Natural killer cell (primary cell): ENCODE results near the gene TARS3. TPM values are rescaled to one million over a fixed set of nuclear protein-coding genes. Genes with fewer than 3 reads are reported as not detected.
"Not testable (repeated sequence)": the region's sequence is repeated elsewhere in the genome, so short reads cannot be mapped to it uniquely, and the experiment has no call there.

Source experiments
- ATAC-seq, 3 donors: fragments of 150-1000 bp in 2 of 3; fragments of 200-7000 bp in 1 of 3; cut with Tn5 transposase; 1 replicate in 1 of 3; 2 replicates in 2 of 3; pipeline ENCODE4 v1.10.0; 2021; ENCODE audit warnings: mild to moderate bottlenecking in 2 of 3, moderate library complexity in 2 of 3
- DNase-seq, 2 donors: peaks; one replicate each; pipeline versions ENCODE4 v3.0.0 to v3.0.0-alpha.2; 2013 to 2021; ENCODE audit warnings: mixed read lengths in 1 of 2
- H3K27ac ChIP-seq: one replicate; pipeline ENCODE4 v1.5.1; 2013; ENCODE audit warnings: mild to moderate bottlenecking, low read length
- H3K27me3 ChIP-seq: one replicate; pipeline ENCODE4 v1.6.1; 2013; ENCODE audit warnings: low read length; ENCODE audit not compliant: control insufficient read depth, insufficient read depth
- H3K36me3 ChIP-seq: one replicate; pipeline ENCODE4 v1.6.1; 2013; ENCODE audit warnings: low read length; ENCODE audit not compliant: control insufficient read depth, insufficient read depth
- H3K4me1 ChIP-seq: one replicate; pipeline ENCODE4 v1.6.1; 2013; ENCODE audit warnings: low read length; ENCODE audit not compliant: control insufficient read depth, insufficient read depth
- H3K4me3 ChIP-seq: one replicate; pipeline ENCODE4 v1.5.1; 2013; ENCODE audit warnings: low read length
- H3K9me3 ChIP-seq: one replicate; pipeline ENCODE4 v1.6.1; 2013; ENCODE audit warnings: low read length; ENCODE audit not compliant: control insufficient read depth, insufficient read depth
- H3K27ac Mint-ChIP-seq, 2 donors: one replicate each; pipeline ENCODE4 v1.8.0; 2022; ENCODE audit warnings: mild to moderate bottlenecking in 2 of 2, mixed read lengths in 2 of 2, moderate library complexity in 1 of 2
- H3K27me3 Mint-ChIP-seq, 2 donors: one replicate each; pipeline ENCODE4 v1.8.0; 2022; ENCODE audit warnings: low read depth in 2 of 2, mixed read lengths in 2 of 2
- H3K36me3 Mint-ChIP-seq: one replicate; pipeline ENCODE4 v1.8.0; 2022; ENCODE audit warnings: mixed read lengths
- H3K4me1 Mint-ChIP-seq, 2 donors: one replicate each; pipeline ENCODE4 v1.8.0; 2022; ENCODE audit warnings: mixed read lengths in 2 of 2
- H3K4me3 Mint-ChIP-seq: one replicate; pipeline ENCODE4 v1.8.0; 2022; ENCODE audit warnings: mild to moderate bottlenecking, moderate library complexity, mixed read lengths
- H3K9me3 Mint-ChIP-seq, 2 donors: one replicate each; pipeline ENCODE4 v1.8.0; 2022; ENCODE audit warnings: mixed read lengths in 2 of 2
- WGBS: methylation state at CpG from one replicate; pipeline ENCODE4 v1.1.7; 2013; ENCODE audit warnings: missing lambda C conversion rate; ENCODE audit not compliant: insufficient coverage; 5-methylcytosine and 5-hydroxymethylcytosine counted together
- intact Hi-C: fragments of 100-400 bp; cut with micrococcal nuclease; formaldehyde crosslinking; loops from one replicate; pipeline ENCODE4 v1.14.2; 2022
- total RNA-seq, 4 donors: library from RNA; stranded (reverse); fragments of 120-200 nt in 1 of 4; gene quantifications; one replicate each; pipeline versions ENCODE4 v1.2.3 to v1.2.4, GENCODE V29; 2013 to 2022
- TF ChIP-seq, protein P1 (sequence below): fragments of 200-600 bp; IDR thresholded peaks from one replicate; pipeline ENCODE4 v1.8.0; 2022; ENCODE audit warnings: antibody characterized with exemption

The TARS3 gene
- total RNA-seq, 3 donors from 2014 or later (not counting 1 experiment from before 2014, with no cell fraction given): 11.6 to 20.5 (median 12.1) TPM

DNA sequence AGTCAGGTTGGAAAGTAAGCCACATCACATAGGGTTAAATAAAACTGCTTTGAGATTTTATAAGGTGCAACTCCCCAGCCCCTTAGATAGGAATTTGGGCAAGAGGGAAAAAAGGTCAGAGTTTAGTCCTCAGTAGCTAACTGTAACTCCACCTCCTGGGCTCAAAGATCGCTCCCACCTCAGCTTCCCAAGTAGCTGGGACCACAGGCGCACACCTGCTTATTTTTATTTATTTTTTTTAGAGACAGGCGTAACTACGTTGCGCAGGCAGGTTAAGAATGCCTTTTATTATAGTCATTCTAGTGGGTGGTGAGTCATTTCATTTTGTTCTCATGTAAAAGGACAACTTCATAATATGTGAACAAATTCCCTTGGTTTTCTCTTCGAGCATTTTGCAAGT is 86.8 kb downstream of the TARS3 start:
- H3K27ac Mint-ChIP-seq: no peak overlapping the region
- intact Hi-C loops: no loop called here
- TF ChIP-seq, protein P1, sequence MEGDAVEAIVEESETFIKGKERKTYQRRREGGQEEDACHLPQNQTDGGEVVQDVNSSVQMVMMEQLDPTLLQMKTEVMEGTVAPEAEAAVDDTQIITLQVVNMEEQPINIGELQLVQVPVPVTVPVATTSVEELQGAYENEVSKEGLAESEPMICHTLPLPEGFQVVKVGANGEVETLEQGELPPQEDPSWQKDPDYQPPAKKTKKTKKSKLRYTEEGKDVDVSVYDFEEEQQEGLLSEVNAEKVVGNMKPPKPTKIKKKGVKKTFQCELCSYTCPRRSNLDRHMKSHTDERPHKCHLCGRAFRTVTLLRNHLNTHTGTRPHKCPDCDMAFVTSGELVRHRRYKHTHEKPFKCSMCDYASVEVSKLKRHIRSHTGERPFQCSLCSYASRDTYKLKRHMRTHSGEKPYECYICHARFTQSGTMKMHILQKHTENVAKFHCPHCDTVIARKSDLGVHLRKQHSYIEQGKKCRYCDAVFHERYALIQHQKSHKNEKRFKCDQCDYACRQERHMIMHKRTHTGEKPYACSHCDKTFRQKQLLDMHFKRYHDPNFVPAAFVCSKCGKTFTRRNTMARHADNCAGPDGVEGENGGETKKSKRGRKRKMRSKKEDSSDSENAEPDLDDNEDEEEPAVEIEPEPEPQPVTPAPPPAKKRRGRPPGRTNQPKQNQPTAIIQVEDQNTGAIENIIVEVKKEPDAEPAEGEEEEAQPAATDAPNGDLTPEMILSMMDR: no peak

DNA sequence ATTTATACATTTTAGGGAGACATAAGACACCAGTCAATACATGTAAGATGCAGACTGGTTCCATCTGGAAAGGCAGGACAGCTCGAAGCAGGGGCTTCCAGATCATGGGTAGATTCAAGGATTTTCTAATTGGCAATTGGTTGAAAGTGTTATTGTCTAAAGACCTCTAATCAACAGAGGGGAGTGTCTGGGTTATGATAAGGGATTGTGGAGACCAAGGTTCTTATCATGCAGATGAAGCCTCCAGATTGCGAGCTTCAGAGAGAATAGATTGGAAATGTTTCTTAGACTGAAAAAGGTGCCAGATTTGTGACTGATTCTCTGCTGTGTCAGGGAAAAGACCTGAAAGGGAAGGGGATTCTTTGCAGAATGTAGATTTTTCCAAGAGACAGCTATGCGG is 87.2 kb downstream of the TARS3 start:
- TF ChIP-seq, protein P1: no peak
- Histone ChIP-seq H3K36me3 (peaks cover 24% of the 10 kb centered on the region), H3K9me3 (no peaks in the 10 kb centered on the region), H3K4me3 (no peak overlapping the region), H3K4me1 (no peaks in the 10 kb centered on the region), H3K27ac (no peak overlapping the region), H3K27me3 (no peaks in the 10 kb centered on the region)
- Mint-ChIP-seq H3K27me3 (no peaks in the 10 kb centered on the region), H3K4me3 (no peak overlapping the region), H3K36me3 (peaks cover 5% of the 10 kb centered on the region), H3K27ac (no peak overlapping the region), H3K4me1 (peaks cover 11 to 13% of the 10 kb centered on the region in 2 donors), H3K9me3 (no peaks in the 10 kb centered on the region)
- DNase-seq (no peak), ATAC-seq (no peak)
- 96% methylated on average over 3 of the region's 3 CpGs for WGBS
- intact Hi-C loops: no loop called here

More for the DNA sequence above, 86.8 kb downstream of the TARS3 start:
- H3K27ac ChIP-seq: no peak overlapping the region
- no peaks in the 10 kb centered on the region for H3K27me3 ChIP-seq
- 98% methylated on average over 6 of the region's 6 CpGs for WGBS
- no peaks in the 10 kb centered on the region for H3K4me1 ChIP-seq
- peaks cover 16 to 18% of the 10 kb centered on the region in 2 donors for H3K4me1 Mint-ChIP-seq
- no peaks in the 10 kb centered on the region for H3K9me3 ChIP-seq
- no peak for ATAC-seq
- no peaks in the 10 kb centered on the region for H3K27me3 Mint-ChIP-seq
- H3K4me3 Mint-ChIP-seq: no peak overlapping the region
- no peak overlapping the region for H3K4me3 ChIP-seq
- no peak for DNase-seq
- H3K9me3 Mint-ChIP-seq: no peaks in the 10 kb centered on the region
- peaks cover 5% of the 10 kb centered on the region for H3K36me3 Mint-ChIP-seq
- H3K36me3 ChIP-seq: peaks cover 27% of the 10 kb centered on the region

DNA sequence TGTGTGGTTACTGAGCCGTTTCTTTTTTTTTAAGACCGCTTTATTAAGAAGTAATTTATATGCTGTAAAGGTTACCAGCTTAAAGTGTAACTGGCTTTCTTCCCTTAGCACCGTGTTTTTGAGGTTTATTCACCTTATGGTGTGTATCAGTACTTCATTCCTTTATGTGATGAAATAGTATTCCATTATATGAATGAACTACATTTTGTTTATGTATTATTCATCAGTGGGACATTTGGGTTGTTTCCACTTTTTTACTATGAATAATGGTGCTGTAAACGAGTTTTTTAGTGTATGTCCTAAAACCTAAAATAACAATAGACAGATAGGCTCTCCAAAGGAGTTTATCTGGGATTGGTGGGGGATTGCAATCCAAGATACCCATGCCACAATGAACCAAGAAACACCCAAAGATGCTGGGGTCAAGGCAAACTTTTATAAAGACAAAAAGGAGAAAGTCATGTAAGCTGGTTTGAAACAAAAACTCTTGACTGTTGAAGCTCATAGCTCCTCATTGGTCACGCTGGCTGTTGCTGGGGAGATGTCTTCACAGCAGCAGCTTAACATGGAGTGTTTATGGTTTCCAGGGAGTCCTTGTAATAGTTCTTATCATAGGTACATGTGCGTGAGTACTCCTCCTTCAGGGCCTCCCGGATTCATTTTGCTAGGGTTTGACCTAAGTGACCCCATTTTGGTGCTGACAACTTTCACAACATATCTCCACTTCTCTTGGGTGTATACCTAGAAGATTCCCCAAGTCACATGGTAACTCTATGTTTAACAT is 88.1 kb downstream of the TARS3 start:
- H3K27ac ChIP-seq: no peak overlapping the region
- peaks cover 5% of the 10 kb centered on the region in 2 donors for H3K4me1 Mint-ChIP-seq
- peaks cover 22% of the 10 kb centered on the region for H3K36me3 ChIP-seq
- no peaks in the 10 kb centered on the region for H3K9me3 ChIP-seq
- H3K9me3 Mint-ChIP-seq: no peaks in the 10 kb centered on the region
- H3K4me3 Mint-ChIP-seq: no peak overlapping the region
- H3K27ac Mint-ChIP-seq: no peak overlapping the region
- ATAC-seq: no peak
- 97% methylated on average over 3 of the region's 7 CpGs for WGBS
- H3K27me3 ChIP-seq: no peaks in the 10 kb centered on the region
- peaks cover 4% of the 10 kb centered on the region for H3K36me3 Mint-ChIP-seq
- DNase-seq: no peak
- no peak overlapping the region for H3K4me3 ChIP-seq
- TF ChIP-seq, protein P1: no peak
- H3K27me3 Mint-ChIP-seq: no peaks in the 10 kb centered on the region
- no peaks in the 10 kb centered on the region for H3K4me1 ChIP-seq
- intact Hi-C loops: no loop called here

DNA sequence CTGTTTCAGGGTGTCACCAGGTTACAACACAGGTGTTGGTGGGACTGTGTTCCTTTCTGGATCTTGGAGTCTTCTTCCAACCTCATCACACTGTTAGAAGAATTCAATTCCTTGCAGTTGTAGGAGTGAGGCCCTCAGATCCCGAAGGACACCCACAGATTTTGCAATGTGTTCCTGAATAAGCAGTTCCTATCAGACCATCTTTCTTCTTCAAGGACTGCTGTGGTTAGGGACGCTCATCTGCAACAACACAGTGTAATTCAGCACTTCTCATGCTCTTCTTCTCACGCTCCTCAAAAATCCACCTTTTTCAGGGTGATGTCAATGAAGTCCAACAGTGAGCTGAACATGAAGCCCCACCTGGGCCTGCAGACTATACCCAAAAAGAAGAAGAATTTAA is 90.9 kb downstream of the TARS3 start:
- ATAC-seq (no peak), DNase-seq (no peak)
- Histone ChIP-seq H3K27me3 (no peaks in the 10 kb centered on the region), H3K27ac (no peak overlapping the region), H3K9me3 (no peaks in the 10 kb centered on the region), H3K4me1 (no peaks in the 10 kb centered on the region), H3K4me3 (no peak overlapping the region), H3K36me3 (peaks cover 2% of the 10 kb centered on the region)
- Mint-ChIP-seq H3K9me3 (no peaks in the 10 kb centered on the region), H3K4me1 (no peaks in the 10 kb centered on the region), H3K27me3 (no peaks in the 10 kb centered on the region), H3K4me3 (no peak overlapping the region), H3K36me3 (no peaks in the 10 kb centered on the region), H3K27ac (no peak overlapping the region)
- intact Hi-C loops: no loop called here
- WGBS: 100% methylated on average over 3 of the region's 3 CpGs
- TF ChIP-seq, protein P1: no peak

DNA sequence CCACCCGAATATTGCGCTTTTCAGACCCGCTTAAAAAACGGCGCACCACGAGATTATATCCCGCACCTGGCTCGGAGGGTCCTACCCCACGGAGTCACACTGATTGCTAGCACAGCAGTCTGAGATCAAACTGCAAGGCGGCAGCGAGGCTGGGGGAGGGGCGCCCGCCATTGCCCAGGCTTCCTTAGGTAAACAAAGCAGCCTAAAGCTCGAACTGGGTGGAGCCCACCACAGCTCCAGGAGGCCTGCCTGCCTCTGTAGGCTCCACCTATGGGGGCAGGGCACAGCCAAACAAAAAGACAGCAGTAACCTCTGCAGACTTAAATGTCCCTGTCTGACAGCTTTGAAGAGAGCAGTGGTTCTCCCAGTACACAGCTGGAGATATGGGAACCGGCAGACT is 97.5 kb downstream of the TARS3 start:
- 98% methylated on average over 12 of the region's 15 CpGs for WGBS
- intact Hi-C loops: not testable (repeated sequence)

More for the DNA sequence above, 97.5 kb downstream of the TARS3 start:
- not testable (repeated sequence) for H3K4me3 ChIP-seq, H3K36me3 Mint-ChIP-seq, H3K4me1 ChIP-seq, H3K4me3 Mint-ChIP-seq, H3K27me3 Mint-ChIP-seq, DNase-seq, H3K9me3 Mint-ChIP-seq, H3K27ac ChIP-seq, H3K27ac Mint-ChIP-seq, H3K36me3 ChIP-seq, H3K9me3 ChIP-seq, ATAC-seq, H3K27me3 ChIP-seq
- H3K4me1 Mint-ChIP-seq: peaks cover 12 to 24% of the 10 kb centered on the region in 2 donors
